Tongue (tissue), 2 donors: ENCODE data around the gene CCDC88C. TPM values are rescaled to one million over a fixed set of nuclear protein-coding genes. Genes with fewer than 3 reads are reported as not detected.
A peak's percentile ranks its signal among the peaks of the same experiment; 100 is the strongest.

Experiments
- DNase-seq: peaks from one replicate; pipeline ENCODE4 v3.0.0-alpha.2; 2015
- total RNA-seq: library from RNA; depleted of rRNA; stranded (reverse); fragments of >200 nt; gene quantifications from one replicate; pipeline ENCODE4 v1.2.3, GENCODE V29; 2014

The CCDC88C gene
- total RNA-seq, 1 donor from 2014 or later, result 29.8 TPM

GRCh38 chr14:91306547-91306946 is 111.1 kb downstream of the CCDC88C start:
- DNase-seq, result no peak

DNA sequence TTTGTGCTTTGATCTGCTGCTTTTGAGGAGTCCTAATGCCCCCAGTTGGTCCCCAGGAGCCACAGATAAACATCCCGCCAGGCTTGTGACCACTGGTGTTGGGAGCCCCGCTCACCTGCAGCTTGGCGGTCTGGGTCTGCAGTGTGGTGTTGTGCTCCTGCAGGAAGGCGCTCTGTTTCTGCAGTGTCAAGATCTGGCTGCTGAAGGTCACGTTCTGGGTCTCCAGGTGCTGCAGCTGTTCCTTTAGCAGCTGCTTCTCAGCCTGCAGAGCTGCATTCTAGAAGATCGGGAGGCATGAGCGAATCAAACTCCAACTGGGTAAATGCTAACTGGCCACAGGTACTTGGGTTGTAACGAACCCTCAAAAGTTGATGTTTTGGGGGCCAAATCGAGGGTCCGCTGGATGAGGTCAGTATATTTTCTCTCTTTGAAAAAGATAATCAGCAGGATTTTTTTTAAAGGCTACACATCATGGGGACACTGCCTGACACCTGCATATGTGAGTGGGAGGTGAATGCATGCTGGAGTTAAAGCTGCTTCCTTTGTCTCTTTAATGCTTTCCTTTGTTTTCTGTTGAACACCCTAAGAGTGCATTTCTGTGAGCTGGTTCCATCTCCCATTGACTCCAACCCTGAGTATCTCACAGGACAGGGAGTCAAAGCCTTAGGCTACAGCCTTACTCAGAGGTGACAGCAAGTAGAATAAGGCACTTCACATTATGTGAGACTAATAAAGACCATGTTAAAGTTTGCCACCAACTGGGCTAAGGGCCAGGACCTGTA is 111.8 kb downstream of the CCDC88C start:
- DNase-seq, result no peak

- DNase-seq, result no peak
Observed at GRCh38 chr14:91303924-91304229, 113.7 kb downstream of the CCDC88C start.

DNA sequence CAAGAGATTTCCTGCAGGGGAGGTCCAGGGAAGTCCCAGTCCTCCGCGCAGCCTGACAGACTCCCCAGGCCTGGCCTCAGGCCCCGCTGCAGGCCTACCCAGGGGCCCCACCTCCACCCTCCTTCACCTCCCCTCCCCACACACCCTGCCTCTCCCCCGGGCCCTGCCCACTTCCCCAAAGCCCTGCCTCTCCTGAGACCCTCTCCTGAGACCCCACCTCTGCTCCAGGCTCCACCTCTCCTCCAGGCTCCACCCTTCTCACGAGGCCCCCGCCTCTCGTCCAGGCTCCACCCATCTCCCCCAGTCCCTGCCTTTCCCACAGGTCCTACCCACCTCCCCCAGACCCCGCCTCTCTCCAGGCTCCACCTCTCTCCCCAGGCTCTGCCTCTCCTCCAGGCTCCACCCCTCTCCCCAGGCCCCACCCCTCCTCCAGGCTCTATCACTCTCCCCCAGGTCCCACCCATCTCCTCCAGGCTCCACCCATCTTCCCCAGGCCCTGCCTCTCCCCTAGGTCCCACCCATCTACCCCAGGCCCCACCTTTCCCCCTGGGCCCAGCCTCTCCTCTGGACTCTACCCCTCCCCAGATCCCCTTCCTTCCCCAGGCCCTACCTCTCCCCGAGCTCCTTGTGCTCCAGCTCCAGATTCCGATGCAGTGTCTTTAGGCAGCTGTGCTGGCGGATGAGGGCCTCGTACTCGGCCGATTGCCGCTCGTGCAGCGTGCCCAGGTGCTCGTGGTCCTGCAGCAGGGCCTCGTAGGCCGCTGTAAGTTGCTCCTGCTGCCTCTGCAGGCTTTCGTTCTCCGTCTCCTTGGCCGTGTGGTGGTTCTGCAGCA is 114.3 kb downstream of the CCDC88C start:
- peak; percentile 69 for DNase-seq

- no peak for DNase-seq
Observed at GRCh38 chr14:91302391-91302790, 115.2 kb downstream of the CCDC88C start.

DNA sequence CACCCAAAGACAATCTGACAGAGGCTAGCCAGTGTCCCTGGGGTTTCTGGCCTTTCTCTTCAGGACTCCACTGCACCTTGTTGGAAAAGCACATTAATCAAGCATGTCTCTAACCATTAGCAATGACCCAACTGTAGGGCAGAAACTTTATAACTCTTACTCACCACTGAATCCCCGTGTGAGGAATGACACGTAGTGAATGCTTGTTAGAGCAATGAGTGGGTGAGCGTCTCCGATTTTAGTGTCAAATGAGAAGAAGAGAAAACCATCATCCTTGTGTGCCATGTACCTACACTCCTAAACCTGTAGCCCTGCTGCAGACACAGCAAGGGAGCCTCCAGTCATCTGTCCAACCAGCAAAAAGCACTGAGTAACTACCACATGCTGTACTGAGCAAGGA is 116.7 kb downstream of the CCDC88C start:
- DNase-seq, result no peak

GRCh38 chr14:91300283-91300895 is 117.2 kb downstream of the CCDC88C start:
- no peak for DNase-seq

GRCh38 chr14:91299121-91300115 is 118.2 kb downstream of the CCDC88C start:
- DNase-seq, result no peak

- no peak for DNase-seq
Observed at GRCh38 chr14:91298576-91298975, 119.0 kb downstream of the CCDC88C start.

DNA sequence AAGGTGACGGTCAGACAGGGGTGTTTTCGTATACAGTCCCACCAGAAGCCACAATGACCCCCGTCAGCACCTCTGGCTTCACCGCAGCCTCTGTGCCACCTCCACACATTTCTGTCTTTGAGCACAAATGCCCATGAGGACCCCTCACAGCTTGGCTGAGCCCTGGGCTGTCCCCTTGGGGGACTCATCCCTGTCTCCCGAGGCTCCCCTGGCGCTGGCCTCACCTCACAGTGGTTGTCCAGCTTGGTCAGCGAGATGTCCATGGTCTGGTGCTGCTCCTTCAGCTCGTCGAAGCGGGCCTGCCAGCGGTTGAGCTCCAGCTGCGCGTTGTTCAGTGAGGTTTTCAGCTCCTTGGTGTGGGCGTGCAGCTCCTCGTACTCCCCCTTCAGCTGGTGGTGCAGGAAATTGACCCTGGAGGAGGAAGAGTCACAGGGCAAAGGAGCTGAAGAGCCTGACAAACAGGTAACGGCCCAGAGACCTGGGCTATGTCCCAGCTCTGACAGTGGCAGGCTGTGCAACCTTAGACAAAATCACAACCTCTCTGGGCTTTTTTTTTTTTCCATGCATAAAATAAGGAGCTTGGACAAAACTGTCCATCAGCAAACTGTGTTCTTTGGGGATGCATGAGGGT is 120.4 kb downstream of the CCDC88C start:
- DNase-seq, result no peak

- DNase-seq, result no peak
Observed at GRCh38 chr14:91295851-91296796, 121.5 kb downstream of the CCDC88C start.

DNA sequence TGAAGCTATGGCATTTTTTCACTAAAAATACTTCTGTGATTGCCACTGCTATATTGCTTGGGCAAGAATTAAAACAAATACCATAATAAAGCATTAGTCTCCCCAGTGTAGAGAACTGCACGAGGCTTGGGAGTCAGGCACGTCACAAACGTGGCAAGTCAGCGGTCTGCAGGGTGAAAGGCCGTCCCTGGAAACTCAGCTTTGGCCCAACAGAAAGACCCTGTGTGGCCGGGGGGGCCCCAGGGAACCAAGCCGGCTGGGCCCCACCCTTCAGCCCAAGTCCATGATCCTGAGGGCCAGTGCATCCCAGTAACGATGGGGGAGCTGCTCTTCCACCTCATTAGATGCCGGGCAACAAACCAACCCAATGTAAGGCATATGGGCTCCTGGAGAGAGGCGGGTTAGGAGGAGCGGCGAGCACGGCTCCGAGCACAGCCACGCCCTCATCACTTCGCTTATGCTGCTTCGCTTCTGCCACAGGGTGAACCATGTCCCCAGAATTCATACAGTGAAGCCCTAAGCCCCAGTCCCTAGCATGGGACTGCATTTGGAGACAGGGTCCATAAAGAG is 122.3 kb downstream of the CCDC88C start:
- DNase-seq, result no peak

DNA sequence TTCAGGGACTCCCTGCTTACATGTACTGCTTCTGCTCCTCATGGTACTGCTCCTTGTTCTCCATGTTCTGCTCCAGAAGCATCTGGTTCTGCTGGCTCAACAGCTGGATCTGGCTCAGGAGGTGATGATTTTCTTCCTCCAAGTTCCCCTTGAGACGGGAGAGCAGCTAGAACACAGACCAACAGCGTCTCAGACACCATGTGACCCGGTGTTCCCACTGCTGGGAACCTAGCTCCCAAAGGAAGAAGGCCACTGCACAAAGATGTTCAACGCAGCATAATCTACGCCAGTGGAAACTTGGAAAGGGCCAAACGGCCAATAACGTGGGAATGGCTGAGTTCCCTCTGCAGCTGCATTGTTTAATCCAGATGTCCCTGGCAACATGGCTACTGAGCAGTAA is 123.5 kb downstream of the CCDC88C start:
- no peak for DNase-seq

DNA sequence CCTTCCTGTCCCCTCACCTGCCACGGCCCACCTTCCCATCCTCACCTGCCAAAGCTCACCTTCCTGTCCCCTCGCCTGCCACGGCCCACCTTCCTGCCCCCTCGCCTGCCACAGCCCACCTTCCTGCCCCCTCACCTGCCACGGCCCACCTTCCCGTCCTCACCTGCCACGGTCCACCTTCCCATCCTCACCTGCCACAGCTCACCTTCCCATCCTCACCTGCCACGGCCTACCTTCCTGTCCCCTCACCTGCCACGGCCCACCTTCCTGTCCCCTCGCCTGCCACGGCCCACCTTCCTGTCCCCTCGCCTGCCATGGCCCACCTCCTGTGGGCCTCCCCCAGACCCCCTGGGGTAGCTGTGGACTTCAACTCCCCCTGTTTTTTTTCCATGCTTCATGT is 124.3 kb downstream of the CCDC88C start:
- no peak for DNase-seq

GRCh38 chr14:91292491-91292890 is 125.1 kb downstream of the CCDC88C start:
- DNase-seq, result no peak

DNA sequence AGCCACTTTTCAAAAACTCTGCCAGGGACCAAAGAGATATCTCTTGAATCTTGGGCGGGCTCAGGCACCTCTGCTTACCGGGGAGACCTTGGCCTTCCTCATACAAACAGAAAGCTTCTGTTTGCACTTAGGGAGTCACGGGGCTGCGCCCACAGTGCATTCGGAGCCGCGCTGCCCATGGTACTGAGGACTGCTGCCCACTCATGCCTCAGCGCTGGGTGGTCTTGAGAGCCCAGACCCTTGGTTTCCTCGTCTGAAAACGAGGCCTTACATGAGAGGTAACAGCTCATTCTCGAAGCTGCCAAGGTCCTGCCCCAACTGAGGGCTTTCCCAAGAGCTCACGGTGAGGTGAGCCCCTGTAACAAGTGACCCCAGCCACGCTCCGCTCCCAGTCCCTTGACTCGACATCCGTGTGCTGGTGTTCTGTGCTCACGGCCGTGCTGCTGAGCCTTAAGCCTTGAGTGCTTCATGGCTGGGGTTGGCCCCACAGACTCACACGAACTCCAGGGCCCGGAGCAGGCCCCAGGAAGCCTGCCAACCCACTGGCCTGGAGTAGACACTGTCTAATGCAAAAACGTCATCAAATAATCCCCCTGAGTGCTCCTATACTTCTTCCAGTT is 125.7 kb downstream of the CCDC88C start:
- no peak for DNase-seq

GRCh38 chr14:91290986-91291385 is 126.6 kb downstream of the CCDC88C start:
- no peak for DNase-seq

GRCh38 chr14:91289464-91289863 is 128.2 kb downstream of the CCDC88C start:
- DNase-seq, result no peak

DNA sequence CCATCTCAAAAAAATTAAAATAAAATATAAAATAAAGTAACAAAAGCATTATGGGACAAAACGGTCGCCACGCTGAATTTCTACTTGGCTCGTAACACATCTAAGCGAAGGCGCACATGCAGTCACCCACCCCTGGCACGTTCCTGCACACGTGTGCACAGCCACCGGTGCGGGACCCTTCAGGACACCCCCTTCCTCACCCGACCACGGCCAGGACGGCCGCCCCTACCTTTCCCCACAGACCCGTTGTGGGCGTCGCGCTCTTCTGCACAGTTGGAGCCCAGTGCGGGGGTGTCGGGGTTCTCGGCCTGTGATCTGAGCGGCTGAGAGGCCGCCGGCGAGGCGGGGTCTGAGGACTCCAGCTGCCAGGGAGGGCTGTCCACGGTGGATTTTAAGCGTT is 128.7 kb downstream of the CCDC88C start:
- no peak for DNase-seq

GRCh38 chr14:91286530-91286937 is 131.1 kb downstream of the CCDC88C start:
- DNase-seq, result peak; percentile 88
